Femur (tissue), 1 donor: ENCODE measurements around the gene MTERF4.

Experiments
- DNase-seq: peaks from one replicate; pipeline ENCODE4 v3.0.0-alpha.2; 2017

MTERF4 gene

DNA sequence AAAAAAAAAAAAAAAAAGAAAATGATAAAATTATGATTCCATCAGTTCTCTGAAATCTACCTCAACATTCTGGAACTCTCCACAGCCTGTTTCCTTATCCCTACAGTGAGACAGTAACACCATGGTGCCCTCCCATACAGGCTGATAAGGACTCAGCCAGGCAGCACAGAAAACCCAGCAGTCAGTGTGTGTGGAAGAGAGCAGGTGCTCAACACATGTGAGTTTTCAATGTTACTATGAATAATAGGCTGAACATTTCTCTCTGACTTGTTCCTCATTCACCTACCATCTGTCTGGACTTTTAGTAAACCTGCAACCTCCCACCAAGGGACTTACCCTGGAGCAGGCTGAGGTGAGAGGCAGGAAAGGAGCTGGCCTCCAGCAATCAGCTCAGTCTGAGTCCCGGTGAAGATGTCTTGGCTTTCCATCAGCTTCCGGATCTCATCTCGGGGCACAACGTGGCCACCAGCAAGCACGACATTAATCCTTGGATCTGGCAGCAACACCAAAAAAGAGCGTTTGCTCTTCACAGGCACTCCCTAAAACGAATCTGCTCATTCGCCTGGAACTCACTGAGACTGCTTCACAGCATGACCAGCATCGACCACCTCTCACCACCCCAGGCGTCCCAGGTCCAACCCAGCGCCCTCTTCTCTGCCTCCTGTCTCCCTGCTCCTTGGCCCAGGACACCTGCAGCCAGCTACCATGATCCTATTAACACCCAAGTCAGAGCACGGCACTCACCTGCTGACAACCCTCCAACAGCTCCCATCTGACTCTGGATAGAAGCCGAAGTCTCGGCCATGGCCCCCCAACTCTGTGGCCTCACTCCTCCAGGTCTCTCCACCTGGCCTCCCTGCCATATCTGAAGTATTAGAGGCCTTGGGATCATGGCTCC lies 30.7 kb upstream of the MTERF4 start:
- no peak for DNase-seq

DNA sequence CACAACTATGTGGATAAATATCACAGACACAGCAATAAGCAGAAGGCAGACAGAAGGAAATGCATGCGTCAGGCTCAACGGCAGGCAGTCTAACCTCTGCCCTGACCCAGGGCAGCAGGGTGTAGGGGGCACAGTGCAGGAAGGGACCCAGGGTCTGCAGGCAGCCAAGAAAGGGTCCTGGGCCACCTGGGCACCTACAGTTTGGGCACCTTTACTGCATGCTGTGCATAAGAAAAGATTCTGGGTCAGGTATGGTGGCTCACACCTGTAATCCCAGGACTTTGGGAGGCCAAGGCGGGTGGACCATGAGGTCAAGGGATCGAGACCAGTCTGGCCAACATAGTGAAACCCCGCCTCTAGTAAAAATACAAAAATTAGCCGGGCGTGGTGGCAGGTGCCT lies 29.4 kb upstream of the MTERF4 start:
- no peak for DNase-seq

- DNase-seq = no peak
Observed at GRCh38 chr2:241130316-241130715, 28.2 kb upstream of the MTERF4 start.

GRCh38 chr2:241129086-241129871 lies 27.2 kb upstream of the MTERF4 start:
- DNase-seq = no peak

DNA sequence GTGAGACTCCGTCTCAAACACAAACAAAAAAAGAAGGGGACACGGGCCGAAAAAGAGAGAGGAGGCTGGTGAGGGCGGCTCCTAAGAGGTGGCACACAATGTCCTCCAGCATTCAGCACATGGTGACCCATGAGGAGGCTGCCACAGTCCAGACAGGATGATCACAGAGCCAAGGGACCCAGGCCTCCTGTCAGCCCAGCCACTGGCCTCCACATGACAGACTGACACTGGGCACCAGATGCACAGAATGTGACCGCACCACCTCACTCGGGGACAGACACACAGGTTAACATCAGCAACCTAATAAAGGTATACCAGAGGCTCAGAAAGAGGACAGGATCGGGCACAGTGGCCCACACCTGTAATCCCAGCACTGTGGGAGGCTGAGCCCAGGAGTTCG lies 26.2 kb upstream of the MTERF4 start:
- DNase-seq = no peak

DNA sequence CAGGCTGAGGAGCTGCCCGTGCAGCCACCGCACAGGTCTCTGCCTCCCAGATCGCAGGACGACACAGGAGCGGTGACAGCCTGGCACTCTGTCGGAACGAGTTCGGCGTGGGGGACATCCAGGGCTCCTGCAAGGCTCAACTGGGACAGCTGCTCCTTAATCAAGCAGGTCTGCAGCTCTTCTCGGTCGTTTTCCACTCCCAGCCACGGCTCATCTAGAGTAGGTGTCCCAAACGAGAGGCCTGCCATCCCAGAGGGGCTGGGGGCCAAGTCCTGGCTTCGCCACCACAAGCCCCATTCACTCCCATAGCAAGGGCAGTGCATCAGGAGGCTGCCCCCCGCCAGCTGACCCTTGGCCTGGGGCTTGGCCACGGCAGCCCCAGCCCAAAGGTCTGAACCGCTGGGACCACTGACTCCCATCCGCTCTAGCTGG lies 24.7 kb upstream of the MTERF4 start:
- DNase-seq = no peak

- DNase-seq = no peak
Observed at GRCh38 chr2:241126201-241126611, 24.1 kb upstream of the MTERF4 start.

- DNase-seq = no peak
Observed at GRCh38 chr2:241125626-241126025, 23.5 kb upstream of the MTERF4 start.

DNA sequence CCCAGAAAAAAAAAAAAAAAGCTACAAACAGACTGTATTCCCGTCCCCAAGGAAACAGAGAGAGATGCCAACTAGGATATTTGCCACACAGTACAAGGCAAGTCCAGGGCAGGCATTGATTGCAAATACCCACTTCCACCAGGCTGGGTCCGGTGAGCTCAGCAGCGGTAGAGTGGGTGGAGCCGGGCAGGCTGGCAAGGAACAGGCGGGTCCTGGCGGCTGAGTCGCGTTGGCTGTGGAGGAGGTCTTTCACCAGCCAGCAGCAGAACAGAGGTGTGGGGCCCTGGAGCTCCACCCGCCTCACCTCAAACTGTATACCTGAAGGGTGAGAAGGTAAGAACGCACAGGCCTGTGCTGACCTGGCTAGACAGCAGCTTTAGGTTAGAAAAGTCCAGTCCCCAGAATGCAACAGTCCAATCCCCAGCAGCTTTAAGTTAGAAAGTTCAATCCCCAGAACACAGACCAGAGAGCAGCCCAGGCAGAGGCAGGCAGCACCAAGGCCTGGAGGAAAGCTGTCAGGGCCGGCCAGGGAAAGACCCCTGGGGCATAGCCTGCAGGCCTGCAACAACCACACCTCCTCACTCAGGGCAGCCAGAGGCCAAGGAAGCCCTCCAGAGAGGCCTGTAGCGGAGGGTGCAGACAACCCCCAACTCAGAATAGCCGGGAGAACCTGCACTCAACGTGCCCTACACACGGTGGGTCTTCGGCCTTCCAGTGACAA lies 21.9 kb upstream of the MTERF4 start:
- no peak for DNase-seq

GRCh38 chr2:241122376-241123002 lies 20.4 kb upstream of the MTERF4 start:
- no peak for DNase-seq

- no peak for DNase-seq
Observed at GRCh38 chr2:241121008-241121407, 18.9 kb upstream of the MTERF4 start.

- DNase-seq = no peak
Observed at GRCh38 chr2:241120440-241120839, 18.4 kb upstream of the MTERF4 start.

DNA sequence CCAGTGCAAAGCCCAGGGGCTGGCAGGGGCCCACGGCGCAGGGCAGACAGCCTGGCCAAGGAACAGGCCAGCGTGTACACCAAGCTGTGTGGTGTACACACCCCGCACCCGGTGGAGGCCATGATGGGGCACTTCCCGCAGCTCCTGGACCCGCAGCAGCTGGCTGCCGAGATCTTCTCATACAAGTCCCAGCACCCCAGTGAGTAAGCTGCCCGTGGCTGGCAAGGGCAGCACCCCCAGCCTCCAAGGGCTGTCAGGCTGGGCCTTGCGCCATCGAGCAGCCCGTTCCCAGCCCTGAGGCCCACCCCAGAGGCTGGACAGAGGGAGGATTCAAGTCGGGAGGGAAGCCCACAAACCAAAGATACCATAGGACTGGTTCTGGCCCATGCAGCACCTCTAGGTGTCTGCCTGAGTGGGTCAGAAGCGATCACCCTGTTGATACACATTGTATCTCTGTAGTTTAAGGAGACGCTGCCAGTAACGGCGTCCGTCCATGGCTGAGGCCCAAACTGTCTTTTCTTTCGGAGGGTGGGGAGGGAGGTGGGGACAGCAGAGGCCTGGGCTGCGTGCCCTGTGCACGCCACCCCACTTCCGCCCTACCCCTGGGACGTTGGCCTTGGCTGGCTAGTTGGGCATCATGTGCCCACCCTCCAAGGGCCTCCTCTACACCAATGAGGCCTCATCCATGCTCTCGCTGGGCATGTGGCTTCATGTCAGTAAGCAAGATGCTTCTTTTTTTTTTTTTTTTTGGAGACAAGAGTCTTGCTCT lies 16.8 kb upstream of the MTERF4 start:
- DNase-seq = no peak

- no peak for DNase-seq
Observed at GRCh38 chr2:241116606-241117560, 14.8 kb upstream of the MTERF4 start.

GRCh38 chr2:241115361-241115760 lies 13.3 kb upstream of the MTERF4 start:
- DNase-seq = no peak

GRCh38 chr2:241114836-241115235 lies 12.7 kb upstream of the MTERF4 start:
- no peak for DNase-seq

GRCh38 chr2:241112592-241112991 lies 10.5 kb upstream of the MTERF4 start:
- no peak for DNase-seq

DNA sequence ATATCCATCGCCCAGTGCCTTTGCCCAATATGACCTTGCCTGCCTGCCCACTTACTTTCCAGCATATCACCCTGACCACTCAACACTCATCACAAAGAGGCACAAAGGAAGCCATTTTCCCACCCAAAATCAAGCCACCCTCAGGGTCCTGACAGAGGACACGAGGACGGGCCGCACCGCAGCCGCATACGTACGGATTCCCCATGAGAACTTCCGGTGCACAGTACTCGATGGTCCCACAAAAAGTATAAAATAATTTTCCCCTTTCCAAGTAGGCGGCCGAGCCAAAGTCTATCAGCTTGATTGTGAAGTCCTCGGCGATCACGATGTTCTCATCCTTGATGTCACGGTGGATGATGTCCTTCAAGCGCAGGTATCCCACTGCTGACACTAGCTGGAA lies 10.0 kb upstream of the MTERF4 start:
- no peak for DNase-seq

DNA sequence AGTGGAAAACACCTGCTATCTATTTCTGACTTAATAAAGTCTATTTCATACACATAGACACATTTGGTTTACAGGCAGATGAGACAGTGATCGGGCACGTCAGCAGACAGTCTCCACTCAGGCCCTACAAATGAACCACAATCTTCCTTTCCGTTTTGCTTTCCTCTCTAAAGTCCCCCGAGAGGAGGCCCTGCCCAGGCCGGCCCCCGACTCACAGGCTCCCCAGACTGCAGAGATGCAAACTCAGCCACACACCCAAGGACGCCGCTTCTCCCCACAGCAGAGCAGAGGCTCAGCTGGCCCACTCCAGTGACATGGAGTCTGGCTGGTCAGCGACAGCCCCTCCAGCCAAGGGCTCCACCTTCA lies 9.3 kb upstream of the MTERF4 start:
- no peak for DNase-seq

DNA sequence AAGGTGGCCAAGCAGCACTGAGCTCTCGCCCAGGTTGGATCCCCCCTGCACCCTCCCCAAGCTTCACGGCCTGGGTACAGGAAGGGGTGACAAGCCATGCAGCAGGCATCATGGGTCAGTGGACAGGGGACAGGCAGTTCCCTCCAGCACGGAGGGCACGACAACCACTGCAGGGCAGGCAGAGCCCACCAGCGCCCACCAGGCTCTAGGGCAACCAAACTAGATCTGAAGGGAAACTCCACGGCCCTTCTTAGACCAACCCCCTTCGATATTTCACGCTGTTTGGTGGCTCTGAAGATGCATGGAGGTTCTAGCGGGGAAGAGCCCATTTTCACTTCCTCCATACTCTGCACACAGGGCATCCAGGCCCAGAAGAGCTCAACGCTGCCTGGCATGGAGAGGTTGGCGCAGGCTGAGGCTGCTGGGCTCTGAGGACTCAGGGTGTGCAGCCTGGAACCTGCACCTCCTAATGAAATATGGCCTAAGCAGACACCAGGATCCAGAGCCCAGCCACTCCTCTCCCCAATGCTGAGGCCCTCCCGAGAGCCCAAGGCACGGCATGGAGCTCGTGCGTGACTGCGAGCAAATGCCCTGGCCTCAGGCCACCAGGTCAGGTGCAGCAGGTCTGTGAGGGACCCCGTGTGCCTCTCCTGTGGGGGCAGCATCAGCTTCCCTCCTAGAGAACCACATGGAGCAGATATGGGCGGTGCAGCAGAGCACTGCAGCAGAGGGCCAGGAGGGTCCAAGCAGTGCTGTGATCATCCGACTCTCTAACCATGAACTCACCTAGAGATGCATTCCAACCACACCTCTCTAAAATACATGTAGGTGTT lies 8.7 kb upstream of the MTERF4 start:
- DNase-seq = no peak
